A549 treated with Hydrocortisone at 1 μM for 4 hours (cell line): ENCODE measurements around the gene NUP214. TPM values are rescaled to one million over a fixed set of nuclear protein-coding genes. Genes with fewer than 3 reads are reported as not detected.

ENCODE experiments used
- total RNA-seq: library from RNA; stranded (reverse); fragments of 200-300 nt; extraction: Qiagen RNA extraction; gene quantifications from 5 replicates; pipeline ENCODE4 v1.2.3, GENCODE V29; 2022

Gene NUP214
- total RNA-seq, result 22.2 to 26.0 TPM (median 24.2 TPM) in 5 replicates

DNA sequence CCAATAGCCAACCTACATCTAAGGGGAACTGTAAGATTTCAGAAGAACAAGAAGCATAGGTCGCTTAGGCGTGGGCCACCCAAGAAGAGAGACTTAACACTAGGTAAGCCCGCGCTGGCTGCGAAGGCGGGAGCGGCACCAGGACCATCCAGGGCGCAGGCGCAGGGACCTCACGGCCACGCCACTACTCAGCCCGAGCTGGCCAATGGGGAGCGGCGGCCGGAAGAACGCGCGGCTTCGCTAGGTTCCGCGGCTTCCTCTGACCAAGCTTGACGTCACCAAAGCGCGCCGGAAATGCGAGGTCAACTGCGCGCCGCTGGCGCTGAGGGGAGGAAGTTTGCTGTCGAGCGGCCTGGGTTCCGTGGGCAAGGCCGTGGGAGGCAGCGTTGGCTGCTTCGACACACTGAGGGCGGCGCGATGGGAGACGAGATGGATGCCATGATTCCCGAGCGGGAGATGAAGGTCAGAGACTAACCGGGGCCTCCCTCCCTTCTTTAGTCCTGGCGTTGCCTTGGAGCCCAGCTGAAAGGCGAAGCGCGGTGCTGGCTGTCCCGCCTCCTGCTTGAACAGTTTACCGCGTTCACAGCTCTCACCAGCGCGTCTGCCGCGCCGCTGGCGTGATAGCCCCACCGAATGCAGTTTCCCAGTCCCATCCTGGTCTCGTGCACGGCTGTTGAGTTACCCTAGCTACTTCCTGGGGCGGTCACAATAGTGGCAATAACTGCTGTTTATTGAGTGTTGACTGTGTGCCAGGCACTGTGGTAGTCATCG lies at the start of gene NUP214:
Gene NUP214 (plus strand): TSS at position 299 of the 771 bp plus-strand sequence. CDS start 119 bp downstream, at position 418.

DNA sequence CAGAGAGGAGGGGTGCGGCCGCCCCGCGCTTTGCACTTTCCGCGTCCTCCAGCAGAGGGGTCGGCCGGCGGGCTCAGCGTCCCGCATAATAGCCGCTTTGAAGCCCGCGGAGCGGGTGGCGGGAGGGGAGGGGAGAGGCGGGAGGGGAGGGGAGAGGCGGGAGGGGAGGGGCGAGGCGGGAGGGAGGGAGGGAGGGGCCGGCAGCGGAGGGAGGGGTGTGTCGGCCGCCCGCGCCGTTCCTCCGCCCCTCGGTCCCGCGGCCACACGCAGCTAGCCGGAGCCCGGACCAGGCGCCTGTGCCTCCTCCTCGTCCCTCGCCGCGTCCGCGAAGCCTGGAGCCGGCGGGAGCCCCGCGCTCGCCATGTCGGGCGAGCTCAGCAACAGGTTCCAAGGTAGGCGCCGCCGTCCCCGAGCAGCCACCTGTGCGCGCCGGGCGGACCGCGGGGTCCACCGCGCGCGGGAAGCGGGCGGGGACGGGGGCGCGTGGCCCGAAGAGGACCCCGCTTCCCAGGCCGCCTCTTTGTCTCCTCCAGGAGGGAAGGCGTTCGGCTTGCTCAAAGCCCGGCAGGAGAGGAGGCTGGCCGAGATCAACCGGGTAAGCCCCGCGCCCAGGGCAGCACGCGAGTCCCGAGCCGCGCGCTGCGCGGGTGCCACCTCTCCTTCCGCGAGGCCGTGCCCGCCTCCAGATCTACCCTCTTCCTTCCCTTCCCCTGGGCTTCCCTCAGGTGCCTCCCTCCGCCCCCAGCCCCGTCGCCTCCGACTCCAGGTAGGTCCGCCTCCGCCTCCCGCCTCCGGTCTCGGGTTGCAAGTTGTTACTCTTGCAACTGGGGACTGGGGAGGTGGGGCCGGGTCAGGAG lies 28.9 kb upstream of the NUP214 start, which contains the start of gene AIF1L:
Gene AIF1L (plus strand): TSS at position 263 of the 857 bp plus-strand sequence. CDS start 99 bp downstream, at position 362.

GRCh38 chr9:131276094-131276888 lies 150.9 kb downstream of the NUP214 start, which contains the start of gene FAM78A:
FAM78A (minus strand) TSS chr9:131276510; CDS start chr9:131276179, 331 bp downstream.

Other genes with a start within 250 kb of the NUP214 start
- not detected in 5 replicates for gene QRFP, start 228.8 kb upstream of the NUP214 start, total RNA-seq
- gene FIBCD1, start 186.3 kb upstream of the NUP214 start, total RNA-seq, result 12.1 to 19.5 TPM (median 16.7 TPM) in 5 replicates
- 1.7 to 2.5 TPM (median 2.0 TPM) in 5 replicates for gene LAMC3, start 116.4 kb upstream of the NUP214 start, total RNA-seq
- gene AIF1L, start 29.1 kb upstream of the NUP214 start, total RNA-seq, result 1.5 to 1.9 TPM (median 1.7 TPM) in 5 replicates
- gene FAM78A, start 150.9 kb downstream of the NUP214 start, total RNA-seq, result 0.27 to 0.53 TPM (median 0.38 TPM) in 5 replicates
- gene PLPP7, start 164.1 kb downstream of the NUP214 start, total RNA-seq, result 0.06 TPM in 1 of 5 replicates, not detected in the others